HG03039 (cell line): ENCODE measurements around the gene KRT78.
A peak's percentile ranks its signal among the peaks of the same experiment; 100 is the strongest.
"Not testable (repeated sequence)": the region's sequence is repeated elsewhere in the genome, so short reads cannot be mapped to it uniquely, and the experiment has no call there.

Experiments used
- ATAC-seq: cut with Tn5 transposase; IDR thresholded peaks from one replicate; pipeline ENCODE4 v1.9.1; 2021; ENCODE audit warnings: mild to moderate bottlenecking, moderate library complexity; ENCODE audit not compliant: unreplicated experiment

Gene KRT78, protein sequence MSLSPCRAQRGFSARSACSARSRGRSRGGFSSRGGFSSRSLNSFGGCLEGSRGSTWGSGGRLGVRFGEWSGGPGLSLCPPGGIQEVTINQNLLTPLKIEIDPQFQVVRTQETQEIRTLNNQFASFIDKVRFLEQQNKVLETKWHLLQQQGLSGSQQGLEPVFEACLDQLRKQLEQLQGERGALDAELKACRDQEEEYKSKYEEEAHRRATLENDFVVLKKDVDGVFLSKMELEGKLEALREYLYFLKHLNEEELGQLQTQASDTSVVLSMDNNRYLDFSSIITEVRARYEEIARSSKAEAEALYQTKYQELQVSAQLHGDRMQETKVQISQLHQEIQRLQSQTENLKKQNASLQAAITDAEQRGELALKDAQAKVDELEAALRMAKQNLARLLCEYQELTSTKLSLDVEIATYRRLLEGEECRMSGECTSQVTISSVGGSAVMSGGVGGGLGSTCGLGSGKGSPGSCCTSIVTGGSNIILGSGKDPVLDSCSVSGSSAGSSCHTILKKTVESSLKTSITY

DNA sequence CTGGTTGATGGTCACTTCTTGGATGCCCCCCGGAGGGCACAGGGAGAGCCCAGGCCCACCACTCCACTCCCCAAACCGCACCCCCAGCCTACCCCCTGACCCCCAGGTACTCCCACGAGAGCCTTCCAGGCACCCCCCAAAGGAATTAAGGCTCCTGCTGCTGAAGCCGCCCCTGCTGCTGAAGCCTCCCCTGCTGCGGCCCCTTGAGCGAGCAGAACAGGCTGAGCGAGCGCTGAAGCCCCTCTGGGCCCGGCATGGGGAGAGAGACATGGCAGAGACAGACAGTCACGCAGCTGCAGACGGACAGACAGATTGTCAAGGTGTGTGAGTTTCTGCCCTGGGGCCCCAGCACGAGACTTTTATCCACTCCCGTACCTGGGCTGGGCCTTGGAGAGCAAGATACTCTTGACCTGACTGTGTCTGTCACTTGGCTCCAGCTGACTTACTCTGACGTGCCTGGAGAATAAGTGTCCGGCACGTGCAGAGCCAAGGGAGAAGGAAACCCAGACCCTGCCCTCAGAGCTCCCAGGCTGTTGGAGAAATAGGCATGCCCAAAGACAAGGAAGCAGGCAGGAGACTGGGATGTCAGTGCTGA is at the start of gene KRT78:
Gene KRT78, minus strand, starts transcription at position 334 of the 595 bp plus-strand sequence. Its CDS starts 64 bp downstream, at position 270.
- no peak for ATAC-seq

DNA sequence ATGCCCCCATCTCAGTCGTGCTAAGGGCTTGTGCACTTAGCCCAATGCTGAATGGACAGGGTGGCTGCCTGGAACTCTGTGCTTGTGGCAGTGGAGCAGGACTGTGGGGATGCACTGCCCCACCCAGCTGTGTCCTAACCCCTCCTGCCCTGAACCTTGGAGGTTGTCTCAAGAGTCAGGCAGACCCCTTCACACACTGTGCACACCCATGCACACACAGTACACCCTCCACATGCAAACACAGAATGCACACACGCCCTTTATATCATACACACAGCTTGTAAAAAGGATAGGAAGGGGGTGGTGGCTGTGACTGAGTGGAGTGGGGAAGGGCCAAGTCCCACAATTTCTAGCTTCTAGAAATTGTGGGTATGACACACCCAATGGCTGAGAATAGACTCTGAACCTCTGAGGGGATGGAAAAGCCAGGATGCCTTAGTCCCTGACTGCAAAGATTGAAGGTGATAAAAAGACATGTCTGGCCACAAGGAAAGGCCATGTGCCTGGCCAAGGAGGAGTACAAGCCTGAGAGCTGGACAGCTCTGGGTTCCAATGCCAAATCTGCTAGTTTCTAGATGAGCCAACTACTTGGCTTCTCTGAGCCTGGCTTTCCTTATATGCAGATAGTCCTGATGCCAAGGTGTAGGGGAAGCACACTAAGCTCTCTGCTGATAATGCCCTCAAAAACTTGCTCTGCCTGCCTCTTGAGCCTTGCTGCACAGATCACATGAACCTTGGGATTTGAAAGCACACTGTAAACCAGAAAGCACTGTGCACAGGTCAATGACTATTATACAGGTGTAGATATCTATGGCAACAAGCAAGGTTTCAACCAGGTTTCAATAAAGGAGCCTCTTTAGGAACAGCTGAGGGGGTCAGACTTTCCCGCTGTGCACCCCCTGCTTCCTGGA is 47.7 kb upstream of the KRT78 start:
- no peak for ATAC-seq

DNA sequence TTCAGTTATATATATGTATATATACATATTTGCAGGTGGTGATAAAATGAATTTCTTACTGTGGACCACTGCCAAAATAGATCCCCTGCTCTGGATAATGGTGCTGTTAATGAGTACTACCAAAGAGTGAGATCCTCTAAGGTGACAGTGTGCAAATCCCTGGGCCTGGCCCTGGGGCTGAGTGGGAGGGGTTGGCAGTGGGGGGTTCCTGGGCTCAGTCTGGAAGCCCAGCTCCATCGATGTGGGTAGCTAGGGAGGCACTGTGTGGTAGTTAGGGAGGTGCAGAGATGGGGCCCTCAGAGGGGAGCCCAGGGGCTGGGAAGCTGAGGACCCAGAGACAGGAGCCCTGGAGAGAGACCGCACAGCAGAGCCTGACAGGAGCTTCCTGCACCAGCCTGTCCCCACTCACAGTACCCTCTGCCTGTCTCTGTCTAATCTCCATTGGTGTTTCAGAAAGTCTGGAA is 47.0 kb upstream of the KRT78 start:
- ATAC-seq, result no peak

DNA sequence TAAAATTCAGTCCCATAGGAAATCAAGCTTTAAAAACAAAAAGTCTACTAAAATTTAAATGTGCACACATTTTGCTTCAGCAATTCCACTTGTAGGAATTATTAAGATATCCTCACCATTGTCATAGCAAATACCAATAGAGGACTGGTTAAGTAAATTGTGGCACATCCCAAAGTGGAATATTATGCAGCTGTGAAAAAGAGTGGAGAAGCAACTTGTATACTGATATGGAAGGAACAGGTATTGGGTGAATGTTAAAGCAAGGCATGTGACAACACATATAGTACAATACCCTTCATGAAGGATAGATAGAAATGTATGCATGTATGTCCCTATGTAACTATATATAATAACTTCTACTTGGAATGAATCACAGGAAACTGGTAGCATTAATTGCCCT is 44.2 kb upstream of the KRT78 start:
- ATAC-seq, result no peak

DNA sequence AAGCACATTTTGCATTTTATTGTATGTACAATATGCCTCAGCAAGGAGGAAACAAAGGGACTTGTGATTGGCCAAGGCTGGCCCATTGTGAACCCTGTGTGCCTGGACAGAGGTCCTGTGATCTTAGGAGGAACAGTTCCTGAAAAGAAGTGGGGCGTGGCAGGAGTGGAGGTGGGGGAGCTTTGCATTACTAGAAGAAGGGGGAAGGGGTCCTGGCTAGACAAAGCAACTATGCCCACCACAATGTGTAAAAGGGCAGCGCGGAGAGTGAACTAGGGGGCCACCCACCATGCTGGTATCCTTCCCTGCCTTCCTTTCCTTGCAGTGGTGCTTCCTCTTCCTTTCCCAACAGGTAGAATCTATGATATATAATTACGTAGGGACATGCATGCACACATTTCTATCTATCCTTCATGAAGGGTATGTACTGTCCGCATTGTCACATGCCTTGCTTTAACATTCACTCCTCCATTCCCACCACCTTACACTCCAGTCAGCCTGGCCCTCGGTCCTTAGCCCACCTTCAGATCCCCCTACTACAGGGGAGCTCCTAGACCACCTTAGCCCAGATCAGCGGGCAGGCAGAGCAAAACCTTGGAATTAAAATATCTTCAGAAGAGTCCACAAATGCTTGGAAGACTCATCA is 43.5 kb upstream of the KRT78 start:
- no peak for ATAC-seq

DNA sequence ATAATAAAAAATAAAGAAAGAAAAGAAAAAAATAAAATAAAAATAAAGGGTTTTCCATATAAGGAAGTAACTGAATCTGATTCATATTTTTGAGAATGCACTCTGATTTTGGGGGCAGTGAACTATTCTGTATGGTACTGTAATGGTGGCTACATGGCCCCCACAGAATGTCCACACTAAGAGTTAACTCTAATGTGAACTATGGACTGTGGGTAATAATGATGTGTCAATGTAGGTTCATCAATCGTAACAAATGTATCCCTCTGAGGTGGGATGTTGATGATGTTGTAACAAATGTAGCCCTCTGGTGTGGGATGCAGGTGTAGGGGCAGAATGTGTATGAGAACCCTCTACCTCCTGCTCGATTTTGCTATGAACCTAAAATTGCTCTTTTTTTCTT is 42.2 kb upstream of the KRT78 start:
- no peak for ATAC-seq

DNA sequence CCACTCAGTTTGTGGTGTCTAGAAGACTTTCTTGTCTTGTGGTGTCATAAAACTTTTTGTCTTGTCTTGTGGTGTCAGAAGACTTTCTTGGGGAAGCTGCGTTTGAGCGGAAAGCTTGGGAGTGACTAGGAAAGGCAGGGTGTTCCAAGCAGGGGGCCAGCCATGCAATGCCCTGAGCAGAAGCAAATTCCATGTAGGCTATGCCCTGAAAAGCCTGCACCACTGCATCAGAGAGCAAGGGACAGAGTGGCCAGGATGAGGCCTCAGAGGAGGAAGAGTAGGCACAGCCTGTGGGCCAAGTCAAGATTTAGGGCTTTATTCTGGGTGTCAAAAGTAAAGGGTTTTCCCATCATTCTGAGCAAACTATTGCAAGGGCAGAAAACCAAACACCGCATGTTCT is 41.6 kb upstream of the KRT78 start:
- ATAC-seq, result no peak

DNA sequence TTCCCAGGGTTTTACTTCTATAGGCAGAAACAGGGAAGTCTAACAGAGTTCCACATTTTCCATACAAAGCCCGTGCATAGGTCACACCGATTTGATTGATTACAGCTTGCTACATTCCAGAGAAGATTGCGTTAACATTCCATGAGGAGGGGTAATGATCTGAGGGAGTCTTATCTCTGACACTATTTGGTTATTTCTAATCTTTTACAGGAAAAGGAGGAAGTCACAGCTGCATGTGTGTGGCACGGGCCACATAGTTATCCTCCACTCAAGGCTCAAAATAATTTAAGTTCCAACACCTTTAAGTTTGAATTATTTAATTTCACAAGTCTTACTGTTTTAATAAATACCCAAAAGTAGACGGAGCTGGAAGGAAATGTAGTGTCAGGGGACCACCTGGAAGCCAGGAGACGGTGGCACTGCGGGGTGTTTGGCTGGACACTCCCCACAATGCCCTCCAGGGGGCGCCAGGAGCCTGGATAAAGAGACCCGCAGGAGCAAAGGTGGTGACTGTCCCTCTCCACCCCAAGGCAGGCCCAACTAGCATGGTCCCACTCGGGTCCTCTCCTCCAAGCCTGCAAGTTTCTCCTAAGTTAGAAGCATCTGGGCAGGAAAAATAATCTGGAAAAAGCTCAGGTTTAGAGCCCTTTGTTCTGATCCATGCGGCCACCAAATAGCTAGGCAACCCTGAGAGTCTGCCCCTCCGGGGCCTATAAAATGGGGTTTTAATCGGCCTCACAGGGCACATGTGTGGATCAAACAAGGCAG is 35.9 kb upstream of the KRT78 start:
- no peak for ATAC-seq

DNA sequence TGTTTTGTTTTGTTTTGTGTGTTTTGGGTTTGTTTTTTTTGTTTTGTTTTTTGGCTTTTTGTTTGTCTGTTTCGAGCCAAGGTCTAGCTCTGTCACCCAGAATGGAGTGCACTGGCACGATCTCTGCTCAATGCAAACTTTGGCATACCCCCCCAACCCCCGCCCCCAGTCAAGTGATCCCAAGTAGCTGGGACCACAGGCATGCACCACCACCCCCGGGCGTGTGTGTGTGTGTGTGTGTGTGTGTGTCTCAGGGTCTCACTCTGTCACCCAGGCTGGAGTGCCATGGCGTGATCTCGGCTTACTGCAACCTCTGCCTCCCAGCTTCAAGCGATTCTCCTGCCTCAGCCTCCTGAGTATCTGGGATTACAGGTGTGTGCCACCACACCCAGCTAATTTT is 31.7 kb upstream of the KRT78 start:
- not testable (repeated sequence) for ATAC-seq

DNA sequence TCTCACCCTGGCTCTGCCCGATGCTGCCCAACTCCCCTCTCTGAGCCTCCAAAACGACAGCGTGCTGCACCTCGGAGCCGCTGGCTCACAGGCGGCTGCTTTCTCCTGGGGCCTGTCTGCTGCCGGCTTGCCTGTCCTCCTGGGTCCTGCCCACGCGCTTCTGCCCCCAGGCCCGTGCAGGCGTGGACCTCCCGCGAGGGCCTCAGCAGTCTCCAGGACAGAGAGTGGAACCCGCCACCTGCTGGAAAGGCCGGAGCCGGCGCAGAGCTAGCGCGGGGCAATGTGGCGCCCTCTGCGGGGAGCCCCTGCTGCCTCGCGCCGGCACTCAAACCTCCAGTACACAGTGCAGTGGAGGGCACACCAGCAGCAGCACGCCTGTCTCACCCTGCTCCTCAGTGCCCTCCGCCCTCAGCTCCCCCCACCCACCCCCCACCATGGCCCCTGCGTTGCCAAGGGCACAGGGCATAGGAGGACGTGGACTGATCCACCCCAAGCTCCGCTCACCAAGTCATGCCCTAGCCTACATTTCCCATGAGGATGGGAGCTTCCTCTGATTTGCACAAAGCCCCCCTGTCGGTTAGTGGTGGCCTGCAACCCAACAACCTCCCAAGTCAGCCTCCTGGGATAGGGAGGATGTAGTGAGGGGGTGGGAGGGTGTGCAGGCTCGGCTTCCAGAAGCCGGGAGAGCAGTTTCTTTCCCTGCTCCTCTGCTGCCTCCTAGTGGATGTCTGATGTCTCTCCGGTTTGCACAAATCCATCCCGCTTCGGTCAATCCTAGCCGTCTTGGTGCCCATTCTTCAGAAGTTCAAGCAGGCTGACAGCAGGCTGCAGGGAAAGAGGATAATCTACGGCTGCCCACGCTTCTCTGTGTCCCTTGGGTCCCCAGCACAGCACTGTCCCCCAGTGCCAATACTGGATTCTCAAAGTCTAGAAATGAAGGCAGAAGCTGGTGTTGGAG is 30.9 kb upstream of the KRT78 start:
- ATAC-seq, result no peak

DNA sequence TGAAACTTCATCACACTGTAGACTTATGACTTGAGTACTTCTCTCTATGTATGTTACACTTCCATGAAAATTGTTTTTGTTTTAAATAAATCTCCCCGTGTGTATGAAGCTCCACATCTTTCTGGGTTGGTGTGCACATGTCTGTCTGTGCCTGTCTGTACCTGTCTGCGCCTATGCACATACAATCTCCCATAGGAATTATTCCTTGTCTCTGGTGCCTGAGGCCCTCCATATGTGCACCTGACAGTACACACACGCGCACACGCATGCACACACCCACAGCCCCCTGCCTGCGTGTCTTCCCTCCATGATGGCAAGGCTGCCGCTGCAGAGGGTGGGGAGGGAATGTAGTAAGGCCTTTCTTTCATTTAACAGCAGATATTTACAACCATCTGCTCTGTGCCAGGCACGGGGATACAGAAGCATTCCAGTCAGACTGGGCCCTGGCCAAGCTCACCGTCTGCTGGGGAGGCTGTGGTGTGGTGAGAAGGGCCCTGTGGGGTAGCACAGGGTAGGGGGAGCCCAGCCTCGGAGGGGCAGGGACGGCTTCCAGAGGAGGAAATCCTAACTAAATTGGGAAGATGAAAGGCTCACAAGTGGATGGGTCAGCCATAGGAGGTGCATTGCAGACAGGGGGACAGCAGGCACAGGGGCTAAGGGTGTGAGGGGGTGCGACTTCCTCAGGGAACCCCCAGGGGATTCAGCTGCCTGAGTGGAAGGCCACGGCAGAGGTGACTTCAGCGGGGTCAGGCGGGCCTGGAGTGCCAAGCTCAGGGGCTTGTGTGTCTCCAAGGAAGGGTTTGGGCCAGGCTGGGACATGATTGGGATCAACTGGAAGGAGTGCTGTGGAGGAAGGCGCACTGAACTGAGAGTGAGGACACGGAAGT is 30.0 kb upstream of the KRT78 start:
- no peak for ATAC-seq

DNA sequence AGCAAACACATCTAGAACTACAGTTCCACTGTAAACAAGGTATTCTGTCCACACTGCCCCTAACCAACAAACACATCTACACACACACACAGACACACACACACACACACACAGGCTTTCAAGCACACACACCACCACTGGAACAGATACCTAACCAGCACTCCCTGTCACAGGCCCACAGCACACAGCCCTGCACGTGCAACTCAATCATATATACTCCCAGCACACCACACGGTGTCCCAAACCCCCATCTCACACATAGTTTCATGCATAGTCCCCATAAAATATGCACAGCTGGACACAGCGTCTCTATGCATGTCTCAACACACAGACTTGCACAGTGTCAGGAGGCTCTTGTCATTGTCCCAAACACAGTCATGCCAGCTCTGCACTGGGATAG is 28.4 kb upstream of the KRT78 start:
- no peak for ATAC-seq

DNA sequence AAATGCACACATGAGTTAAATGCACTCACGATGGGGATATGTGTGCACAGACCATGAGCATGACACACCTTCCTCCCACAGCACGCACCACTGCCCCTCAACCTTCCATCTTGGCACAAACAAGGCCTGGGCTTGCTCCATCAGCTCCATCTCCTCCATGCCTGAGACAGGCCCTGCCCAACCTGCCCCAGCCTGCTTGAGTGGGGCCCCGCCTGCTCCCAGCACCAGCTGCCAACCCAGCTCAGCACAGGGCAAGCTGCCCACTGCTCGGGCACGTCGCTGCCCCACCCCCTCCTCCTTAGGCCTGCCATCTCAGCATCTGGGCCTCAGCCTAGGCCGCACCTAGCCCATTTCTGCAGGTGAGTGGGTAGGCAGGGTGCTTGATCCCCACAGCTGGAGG is 27.6 kb upstream of the KRT78 start:
- no peak for ATAC-seq

DNA sequence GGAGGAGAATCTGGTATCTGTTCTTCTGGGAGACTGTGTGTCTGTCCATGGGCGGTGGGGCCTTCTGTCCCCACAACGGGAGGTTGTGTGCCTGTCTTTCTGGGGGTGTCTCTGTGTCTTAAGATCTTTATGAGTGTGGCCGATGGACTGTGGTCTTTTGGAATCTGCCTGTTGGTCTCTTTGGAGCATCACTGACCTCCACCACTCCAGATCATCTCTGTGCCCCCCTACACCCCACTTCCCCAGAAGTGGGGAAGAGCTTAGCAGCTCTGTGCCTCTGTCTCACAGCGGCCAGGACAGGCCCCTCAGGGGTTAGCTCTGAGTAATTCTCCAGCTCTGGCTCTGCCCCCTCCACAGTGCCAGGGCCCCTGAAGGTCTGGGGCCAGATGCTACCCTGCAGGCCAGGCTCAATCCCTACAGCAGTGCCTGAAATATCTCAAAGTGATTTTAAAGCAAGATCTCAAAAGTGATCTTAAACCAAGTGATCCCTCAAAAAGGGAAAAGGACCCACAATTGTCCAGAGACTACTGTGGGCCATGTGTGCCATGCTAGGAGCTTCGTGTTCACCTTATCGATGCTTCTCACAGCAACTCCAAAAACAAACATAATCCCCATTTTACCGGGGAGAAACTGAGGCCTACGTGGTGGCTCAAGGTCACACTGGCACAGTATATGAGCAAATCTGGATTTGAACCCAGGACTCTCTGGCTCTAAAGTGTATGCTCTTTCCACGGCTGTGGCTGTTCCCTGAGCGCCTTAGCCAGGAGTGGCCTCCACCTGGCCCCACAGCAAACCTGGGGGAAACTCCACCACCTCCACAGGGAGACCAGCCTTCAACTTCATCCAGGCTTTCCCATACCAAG is 26.0 kb upstream of the KRT78 start:
- ATAC-seq, result no peak

DNA sequence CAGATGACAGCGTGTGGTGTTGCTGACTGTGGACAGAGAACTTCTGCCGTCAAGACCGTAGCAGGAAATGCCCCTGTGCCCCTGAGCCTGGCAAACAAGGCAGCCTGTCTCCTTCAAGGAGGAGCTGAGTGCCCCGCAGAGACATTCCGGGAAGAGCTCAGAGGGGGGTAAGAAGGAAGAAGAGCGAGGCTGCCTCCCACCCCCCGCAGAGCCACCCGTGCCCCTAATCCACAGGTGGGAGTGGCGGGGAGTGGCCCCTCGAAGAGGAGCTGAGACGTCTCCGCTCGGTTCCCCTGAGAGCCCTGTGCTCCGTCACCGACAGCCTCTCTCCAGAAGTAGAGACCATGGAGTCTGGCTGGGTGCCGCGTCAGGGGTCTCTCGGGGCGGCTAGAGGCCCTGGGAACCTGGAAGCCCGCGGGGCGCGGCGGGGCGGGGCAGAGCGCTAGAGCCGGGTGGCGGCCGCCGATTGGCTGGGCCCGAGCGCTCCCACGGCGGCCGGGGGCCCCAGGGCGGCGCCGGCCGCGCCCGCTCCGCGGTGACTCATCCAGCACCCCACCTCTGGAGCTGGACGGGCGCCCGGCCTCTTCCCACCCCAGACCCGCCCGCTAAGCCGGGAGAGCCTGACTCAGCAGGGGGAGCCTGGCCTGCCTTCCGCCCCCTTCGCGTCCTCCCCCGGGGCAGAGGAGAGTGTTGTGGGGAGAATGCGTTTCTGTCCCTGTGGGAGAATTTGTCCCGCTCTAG is 25.2 kb upstream of the KRT78 start:
- peak; percentile 50 for ATAC-seq

DNA sequence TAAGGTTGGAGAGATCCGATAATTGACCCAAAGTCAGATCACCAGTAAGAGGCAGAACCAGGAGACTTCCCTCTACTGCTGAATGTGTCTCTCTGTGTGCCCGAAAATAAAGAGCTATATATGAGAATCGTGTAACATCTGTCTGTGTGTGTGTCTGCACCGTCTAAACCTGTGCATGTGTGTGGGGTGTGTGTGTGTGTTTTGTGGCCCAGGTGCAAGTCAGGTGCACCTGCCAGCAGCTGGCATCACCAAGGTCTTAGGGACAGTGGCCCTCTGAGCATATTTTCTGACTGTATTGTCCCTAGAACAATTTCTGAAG is 24.7 kb upstream of the KRT78 start:
- ATAC-seq, result no peak
